ENCODE measurements around the gene GJC2.

GJC2 gene

DNA sequence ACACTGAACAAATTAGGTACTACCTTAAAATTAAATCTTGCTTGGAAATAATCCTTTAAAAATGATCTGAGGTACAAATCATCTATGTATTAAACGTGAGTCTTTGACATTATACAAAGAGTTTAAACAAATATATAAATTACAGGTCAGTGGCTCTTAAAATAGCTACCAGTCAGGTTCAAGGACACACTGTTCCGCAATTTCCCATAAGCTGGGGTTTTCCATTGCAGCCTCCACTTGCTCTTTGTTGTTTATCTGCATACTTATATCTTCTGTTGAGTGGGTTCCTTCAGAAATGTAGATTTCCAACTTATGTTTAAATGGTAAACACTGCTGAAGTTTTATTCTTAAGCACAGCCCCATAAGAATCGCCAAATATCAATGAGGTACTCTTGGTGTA lies 34.9 kb upstream of the GJC2 start:
- DNase-seq (ENCODE audit: low spot score) = no peak
- no peak for TF ChIP-seq CTCF (IDR thresholded peaks at IDR 0.05; ENCODE audit: borderline replicate concordance, control extremely low read depth, extremely low read depth, insufficient read depth, missing control alignments)
- in situ Hi-C loops (cut with MboI; ENCODE audit: low sequenced_read_pairs, unreplicated experiment) = no loop called here

- TF ChIP-seq CTCF (IDR thresholded peaks at IDR 0.05; ENCODE audit: borderline replicate concordance, control extremely low read depth, extremely low read depth, insufficient read depth, missing control alignments) = no peak
- no peak for DNase-seq (ENCODE audit: low spot score)
- in situ Hi-C loops (cut with MboI; ENCODE audit: low sequenced_read_pairs, unreplicated experiment) = no loop called here
These were observed 32.4 kb upstream of the GJC2 start for GRCh38 chr1:228117335-228117734.

DNA sequence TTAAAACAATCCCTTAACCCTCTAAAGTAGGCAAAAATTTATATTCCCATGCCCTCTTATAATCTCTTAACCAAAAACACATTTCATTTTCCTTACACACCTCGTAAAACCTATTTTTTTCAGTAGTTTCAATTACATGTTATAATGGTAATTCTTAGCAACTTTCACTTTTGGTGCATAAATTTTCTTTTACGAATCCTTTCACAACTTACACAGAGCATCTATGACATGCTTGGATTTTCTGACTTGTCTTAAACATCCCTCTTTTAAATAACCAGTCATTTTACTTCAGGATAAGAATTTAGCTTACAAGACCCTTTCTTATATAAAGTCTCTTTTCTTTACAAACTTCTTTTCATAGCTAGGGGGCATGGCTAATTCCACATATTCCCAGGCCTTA lies 31.7 kb upstream of the GJC2 start:
- DNase-seq (ENCODE audit: low spot score) = no peak
- TF ChIP-seq CTCF (IDR thresholded peaks at IDR 0.05; ENCODE audit: borderline replicate concordance, control extremely low read depth, extremely low read depth, insufficient read depth, missing control alignments) = no peak
- in situ Hi-C loops (cut with MboI; ENCODE audit: low sequenced_read_pairs, unreplicated experiment) = no loop called here

DNA sequence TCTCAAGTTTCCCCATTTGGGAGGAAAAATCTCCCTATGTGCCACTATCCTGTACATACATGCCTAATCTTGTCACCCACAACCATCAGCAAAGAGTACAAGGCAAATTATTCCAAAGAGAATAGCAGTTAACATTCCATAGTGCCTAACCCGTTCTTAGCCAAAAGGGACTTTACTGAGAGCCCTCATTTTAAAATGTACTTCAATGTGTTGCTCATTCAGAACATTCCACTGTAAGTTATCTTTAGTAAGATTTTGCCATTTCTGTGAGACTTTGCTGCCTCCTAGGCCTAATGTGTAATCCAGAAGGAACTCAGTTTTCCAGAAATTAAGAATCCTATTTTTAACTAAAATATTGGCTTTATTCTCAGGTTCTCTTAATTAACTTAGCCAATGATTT lies 29.4 kb upstream of the GJC2 start:
- in situ Hi-C loops (cut with MboI; ENCODE audit: low sequenced_read_pairs, unreplicated experiment) = no loop called here
- no peak for DNase-seq (ENCODE audit: low spot score)
- TF ChIP-seq CTCF (IDR thresholded peaks at IDR 0.05; ENCODE audit: borderline replicate concordance, control extremely low read depth, extremely low read depth, insufficient read depth, missing control alignments) = no peak

GRCh38 chr1:228120857-228121489 lies 28.8 kb upstream of the GJC2 start:
- DNase-seq (ENCODE audit: low spot score) = no peak
- TF ChIP-seq CTCF (IDR thresholded peaks at IDR 0.05; ENCODE audit: borderline replicate concordance, control extremely low read depth, extremely low read depth, insufficient read depth, missing control alignments) = no peak
- in situ Hi-C loops (cut with MboI; ENCODE audit: low sequenced_read_pairs, unreplicated experiment) = no loop called here

DNA sequence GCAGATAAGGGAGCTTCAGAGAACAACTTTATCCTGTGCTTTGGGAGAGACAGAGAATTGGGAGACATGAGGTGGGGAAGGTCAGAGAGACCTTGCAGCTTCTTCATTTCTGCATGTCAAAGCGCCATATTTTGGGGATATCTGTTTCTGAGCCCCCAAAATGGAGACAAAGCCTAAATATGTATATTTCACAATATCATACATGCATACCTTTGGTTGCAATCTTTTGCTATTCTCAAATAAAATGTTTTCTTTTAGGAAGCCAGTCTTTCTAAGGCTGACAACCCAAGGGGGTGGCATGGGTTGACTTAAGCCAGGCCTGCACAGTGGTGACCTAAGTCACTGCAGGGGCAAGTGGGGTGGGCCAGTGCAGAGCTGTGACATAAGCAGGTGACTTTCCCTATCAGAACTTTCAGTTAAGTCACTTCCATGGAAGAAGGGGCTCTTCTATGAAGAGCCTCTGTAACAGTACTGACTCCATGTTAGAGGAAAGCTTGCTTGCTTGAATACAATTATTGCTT lies 26.7 kb upstream of the GJC2 start:
- TF ChIP-seq CTCF (IDR thresholded peaks at IDR 0.05; ENCODE audit: borderline replicate concordance, control extremely low read depth, extremely low read depth, insufficient read depth, missing control alignments) = no peak
- no peak for DNase-seq (ENCODE audit: low spot score)
- in situ Hi-C loops (cut with MboI; ENCODE audit: low sequenced_read_pairs, unreplicated experiment) = no loop called here

Data from GM13976 (cell line).